ENCODE measurements around the gene SPIRE1.

SPIRE1 gene

GRCh38 chr18:12598181-12598930 is 59.6 kb downstream of the SPIRE1 start:
- H3K4me3 ChIP-seq (ENCODE audit: low read length) = no peak overlapping the region
- no peak for TF ChIP-seq CTCF (conservative IDR thresholded peaks at IDR 0.05; ENCODE audit: low read depth, low read length)
- no peak for DNase-seq (ENCODE audit: low read depth)

- H3K4me3 ChIP-seq (ENCODE audit: low read length) = no peak overlapping the region
Observed at GRCh38 chr18:12597760-12598159, 60.1 kb downstream of the SPIRE1 start.

GRCh38 chr18:12595571-12596255 is 62.2 kb downstream of the SPIRE1 start:
- DNase-seq (ENCODE audit: low read depth) = no peak
- no peak for TF ChIP-seq CTCF (conservative IDR thresholded peaks at IDR 0.05; ENCODE audit: low read depth, low read length)
- no peak overlapping the region for H3K4me3 ChIP-seq (ENCODE audit: low read length)

More at GRCh38 chr18:12597760-12598159, 60.1 kb downstream of the SPIRE1 start:
- DNase-seq (ENCODE audit: low read depth) = peak; percentile 86
- no peak for TF ChIP-seq CTCF (conservative IDR thresholded peaks at IDR 0.05; ENCODE audit: low read depth, low read length)

GRCh38 chr18:12593866-12594265 is 64.0 kb downstream of the SPIRE1 start:
- DNase-seq (ENCODE audit: low read depth) = peak; percentile 60
- no peak for TF ChIP-seq CTCF (conservative IDR thresholded peaks at IDR 0.05; ENCODE audit: low read depth, low read length)
- H3K4me3 ChIP-seq (ENCODE audit: low read length) = no peak overlapping the region

- no peak for DNase-seq (ENCODE audit: low read depth)
- no peak overlapping the region for H3K4me3 ChIP-seq (ENCODE audit: low read length)
- TF ChIP-seq CTCF (conservative IDR thresholded peaks at IDR 0.05; ENCODE audit: low read depth, low read length) = no peak
Observed at GRCh38 chr18:12592597-12593127, 65.2 kb downstream of the SPIRE1 start.

- no peak overlapping the region for H3K4me3 ChIP-seq (ENCODE audit: low read length)
- TF ChIP-seq CTCF (conservative IDR thresholded peaks at IDR 0.05; ENCODE audit: low read depth, low read length) = no peak
- no peak for DNase-seq (ENCODE audit: low read depth)
Observed at GRCh38 chr18:12589448-12589847, 68.5 kb downstream of the SPIRE1 start.
